ENCODE data around the gene METAP2.

The METAP2 gene

GRCh38 chr12:95473884-95474659, at the start of gene METAP2:
TSS of gene METAP2 (plus strand) at chr12:95474152. CDS start at chr12:95474180, 28 bp downstream.
- H3K27ac ChIP-seq, result peak within 1 kb of the TSS; percentile 78
- peaks cover 2% of the 10 kb centered on the region for H3K36me3 ChIP-seq (replicated peaks)
- DNase-seq, result peak; percentile 98
- H3K27me3 ChIP-seq (replicated peaks), result no peaks in the 10 kb centered on the region
- peak within 1 kb of the TSS; percentile 95 for H3K4me3 ChIP-seq (ENCODE audit: low read depth, low read length)
- no peak for TF ChIP-seq CTCF (IDR thresholded peaks at IDR 0.05; ENCODE audit: low read depth, low read length, missing control alignments)
- in situ Hi-C loops (cut with HindIII; ENCODE audit: low pct_ligation_motif_present, low sequenced_read_pairs), result no loop called here

GRCh38 chr12:95424271-95424994, 49.5 kb upstream of the METAP2 start:
- no peak overlapping the region for H3K27ac ChIP-seq
- no peak for DNase-seq
- TF ChIP-seq CTCF (IDR thresholded peaks at IDR 0.05; ENCODE audit: low read depth, low read length, missing control alignments), result no peak
- in situ Hi-C loops (cut with HindIII; ENCODE audit: low pct_ligation_motif_present, low sequenced_read_pairs), result no loop called here
- H3K36me3 ChIP-seq (replicated peaks), result no peaks in the 10 kb centered on the region
- H3K4me3 ChIP-seq (ENCODE audit: low read depth, low read length), result no peak overlapping the region
- no peaks in the 10 kb centered on the region for H3K27me3 ChIP-seq (replicated peaks)

GRCh38 chr12:95429172-95429510, 44.8 kb upstream of the METAP2 start:
- TF ChIP-seq CTCF (IDR thresholded peaks at IDR 0.05; ENCODE audit: low read depth, low read length, missing control alignments), result no peak

GRCh38 chr12:95431120-95431519, 42.8 kb upstream of the METAP2 start:
- no peaks in the 10 kb centered on the region for H3K27me3 ChIP-seq (replicated peaks)
- TF ChIP-seq CTCF (IDR thresholded peaks at IDR 0.05; ENCODE audit: low read depth, low read length, missing control alignments), result no peak

More at GRCh38 chr12:95429172-95429510, 44.8 kb upstream of the METAP2 start:
- H3K36me3 ChIP-seq (replicated peaks), result no peaks in the 10 kb centered on the region
- no peak overlapping the region for H3K27ac ChIP-seq
- no peak for DNase-seq
- in situ Hi-C loops (cut with HindIII; ENCODE audit: low pct_ligation_motif_present, low sequenced_read_pairs), result no loop called here
- H3K27me3 ChIP-seq (replicated peaks), result no peaks in the 10 kb centered on the region
- no peak overlapping the region for H3K4me3 ChIP-seq (ENCODE audit: low read depth, low read length)

GRCh38 chr12:95435355-95435754, 38.6 kb upstream of the METAP2 start:
- in situ Hi-C loops (cut with HindIII; ENCODE audit: low pct_ligation_motif_present, low sequenced_read_pairs), result no loop called here
- no peak overlapping the region for H3K27ac ChIP-seq
- no peaks in the 10 kb centered on the region for H3K27me3 ChIP-seq (replicated peaks)
- no peak for DNase-seq
- H3K36me3 ChIP-seq (replicated peaks), result no peaks in the 10 kb centered on the region
- TF ChIP-seq CTCF (IDR thresholded peaks at IDR 0.05; ENCODE audit: low read depth, low read length, missing control alignments), result no peak
- no peak overlapping the region for H3K4me3 ChIP-seq (ENCODE audit: low read depth, low read length)

More at GRCh38 chr12:95431120-95431519, 42.8 kb upstream of the METAP2 start:
- in situ Hi-C loops (cut with HindIII; ENCODE audit: low pct_ligation_motif_present, low sequenced_read_pairs), result no loop called here
- Histone ChIP-seq H3K27ac (no peak overlapping the region), H3K4me3 (ENCODE audit: low read depth, low read length) (no peak overlapping the region), H3K36me3 (replicated peaks) (no peaks in the 10 kb centered on the region)
- no peak for DNase-seq

All from brain microvascular endothelial cell (primary cell).